GM21360 (cell line): ENCODE data around the gene SEMA6A.

ENCODE experiments used
- ATAC-seq: cut with Tn5 transposase; IDR thresholded peaks from one replicate; pipeline ENCODE4 v1.9.1; 2021; ENCODE audit warnings: mild to moderate bottlenecking, moderate library complexity; ENCODE audit not compliant: unreplicated experiment

SEMA6A gene

DNA sequence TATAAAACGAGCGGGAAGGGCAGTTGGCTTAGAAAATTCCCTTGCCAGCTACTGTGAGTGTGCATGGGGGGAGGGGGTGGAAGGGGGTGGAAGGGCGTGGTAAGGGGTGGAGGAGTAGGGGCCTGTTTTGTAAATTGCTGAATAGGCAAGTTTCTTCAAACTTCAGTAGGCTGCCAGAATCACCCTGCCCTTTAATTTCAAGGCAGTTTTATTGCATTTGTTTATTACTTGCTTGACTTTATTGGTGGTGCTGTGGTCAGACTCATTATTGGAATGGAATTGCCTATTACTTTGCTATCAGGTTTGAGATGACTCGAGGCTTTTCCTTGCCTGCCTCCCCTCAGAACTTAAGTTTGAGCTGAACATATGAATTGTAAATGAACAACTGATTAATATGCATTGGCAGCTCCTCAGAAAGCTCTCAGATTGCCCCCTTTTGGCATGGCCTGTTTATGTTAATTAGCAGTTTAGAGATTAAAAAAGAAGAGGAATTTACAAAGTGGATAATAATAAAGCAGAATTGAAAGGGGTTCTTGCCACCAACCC is 76.0 kb downstream of the SEMA6A start:
- no peak for ATAC-seq

DNA sequence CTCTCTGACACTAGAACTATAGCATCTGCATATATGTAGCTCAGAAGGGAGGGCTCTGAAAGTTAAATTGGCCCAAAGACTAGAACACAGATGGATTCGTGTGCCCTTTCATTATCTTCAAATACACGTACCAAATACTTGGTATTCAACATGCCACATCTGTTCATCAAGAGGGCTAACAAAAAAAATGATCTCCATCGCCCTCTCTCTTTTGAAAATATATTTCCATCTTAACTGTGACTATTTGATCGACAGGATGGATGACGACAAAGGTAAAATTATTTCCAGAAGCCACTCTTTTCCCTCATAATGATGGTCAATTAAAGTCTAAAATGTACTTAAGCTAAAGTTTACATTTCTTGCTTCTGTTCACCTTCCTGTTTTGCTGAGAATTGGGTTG is 77.0 kb downstream of the SEMA6A start:
- no peak for ATAC-seq

DNA sequence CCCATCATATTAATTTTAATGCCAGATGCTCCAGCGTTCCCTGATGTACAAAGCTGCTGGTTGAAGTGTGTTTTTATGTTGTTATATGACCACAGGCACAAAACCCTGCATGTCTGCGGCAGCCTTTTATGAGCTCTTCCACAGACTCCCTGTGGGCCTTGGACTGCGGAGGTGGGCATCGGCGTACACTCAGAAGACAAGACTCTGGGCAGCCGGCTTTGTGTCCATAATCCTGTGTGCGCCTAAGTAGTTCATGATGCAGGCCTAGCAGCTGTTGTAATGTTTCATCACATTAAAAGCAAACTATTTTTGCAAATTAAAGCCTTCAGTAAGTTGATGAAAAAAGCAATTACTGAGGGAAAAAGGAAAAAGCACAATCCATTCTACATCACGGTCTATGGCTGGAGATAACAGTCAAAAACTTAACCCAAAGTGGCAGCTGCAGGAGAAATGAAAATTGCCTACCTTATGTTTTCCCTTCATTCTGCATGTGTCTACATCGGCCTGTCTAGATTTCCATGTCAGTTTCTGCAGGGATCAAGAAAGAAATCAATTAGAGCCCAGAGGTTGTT is 78.8 kb downstream of the SEMA6A start:
- ATAC-seq: no peak

DNA sequence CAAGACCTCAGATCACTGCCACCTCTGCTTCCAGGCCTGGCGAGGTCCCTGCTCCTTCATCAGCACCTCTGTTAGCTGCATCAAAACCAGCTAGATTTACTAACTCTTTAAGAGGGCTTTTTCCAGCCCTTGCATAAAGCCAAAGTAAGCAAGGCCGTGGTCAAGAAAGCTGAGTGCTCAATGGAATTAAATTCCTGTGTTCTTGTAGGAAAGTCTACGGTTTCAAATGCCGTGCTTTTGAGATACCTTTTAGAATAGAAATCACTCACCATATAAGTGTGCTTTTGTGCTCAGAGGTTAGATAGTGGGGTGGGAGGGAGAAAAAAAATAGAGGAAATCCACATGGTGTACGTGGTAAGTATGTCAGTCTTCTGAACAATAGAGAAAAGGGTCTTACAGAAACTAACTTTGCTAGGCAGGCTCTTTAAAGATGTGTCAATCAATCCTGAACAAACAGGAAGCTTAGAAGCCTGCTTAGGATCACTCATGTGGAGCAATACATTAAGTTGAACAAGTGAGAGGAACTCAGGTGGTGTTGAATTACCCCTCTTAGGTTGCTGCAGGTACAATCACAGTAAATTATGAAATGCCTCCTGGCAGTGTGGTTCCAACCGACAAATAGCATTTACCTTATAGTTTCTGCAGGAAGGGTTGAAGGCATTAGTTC is 79.7 kb downstream of the SEMA6A start:
- ATAC-seq: no peak

DNA sequence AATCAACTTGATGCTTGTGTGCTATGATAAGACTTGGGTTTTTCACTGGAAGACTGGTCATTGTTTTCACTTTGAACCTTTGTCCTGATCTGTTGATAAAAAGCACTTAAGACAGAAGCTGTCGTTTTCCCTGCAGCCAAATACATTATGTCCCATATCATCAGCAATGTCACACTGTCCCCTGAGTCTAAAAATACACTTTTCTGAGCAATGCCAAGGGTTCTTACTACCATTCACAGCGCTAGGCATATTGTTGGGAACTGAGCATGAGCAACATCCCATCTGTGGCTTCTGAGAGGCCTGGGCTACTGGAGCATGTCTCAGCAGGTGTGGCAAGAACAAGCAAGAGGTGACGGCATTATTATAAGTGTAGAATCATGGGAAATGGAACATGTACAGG is 81.8 kb downstream of the SEMA6A start:
- ATAC-seq: no peak

DNA sequence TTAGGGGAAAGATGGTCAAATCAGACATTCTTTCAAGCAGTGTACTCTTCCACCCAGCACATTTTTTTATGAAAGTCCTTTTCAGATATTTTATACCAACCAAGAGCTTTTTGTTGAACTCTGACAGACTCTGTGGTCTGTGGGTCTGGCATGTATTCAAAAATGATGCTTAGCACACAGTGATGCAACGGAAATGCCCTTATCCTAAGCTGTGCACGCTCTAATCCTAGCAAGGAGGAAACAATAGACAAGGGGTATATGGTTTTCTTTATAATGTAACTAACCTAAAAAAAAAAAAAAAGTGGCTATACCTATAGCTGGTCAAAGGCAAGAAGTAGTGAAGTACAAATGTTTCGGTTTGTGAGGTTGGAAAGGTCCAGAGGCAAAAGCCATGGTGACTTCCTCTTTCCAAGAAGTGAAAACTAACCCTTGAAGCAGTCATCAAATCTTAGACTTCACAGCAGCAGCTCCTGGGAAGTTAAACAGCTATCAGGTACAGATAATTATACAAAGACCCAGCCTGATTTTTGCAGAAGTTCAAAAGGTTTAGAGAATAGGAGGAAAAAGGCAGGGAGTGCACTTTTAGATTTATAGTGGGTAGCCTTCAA is 82.5 kb downstream of the SEMA6A start:
- ATAC-seq: peak; percentile 65

DNA sequence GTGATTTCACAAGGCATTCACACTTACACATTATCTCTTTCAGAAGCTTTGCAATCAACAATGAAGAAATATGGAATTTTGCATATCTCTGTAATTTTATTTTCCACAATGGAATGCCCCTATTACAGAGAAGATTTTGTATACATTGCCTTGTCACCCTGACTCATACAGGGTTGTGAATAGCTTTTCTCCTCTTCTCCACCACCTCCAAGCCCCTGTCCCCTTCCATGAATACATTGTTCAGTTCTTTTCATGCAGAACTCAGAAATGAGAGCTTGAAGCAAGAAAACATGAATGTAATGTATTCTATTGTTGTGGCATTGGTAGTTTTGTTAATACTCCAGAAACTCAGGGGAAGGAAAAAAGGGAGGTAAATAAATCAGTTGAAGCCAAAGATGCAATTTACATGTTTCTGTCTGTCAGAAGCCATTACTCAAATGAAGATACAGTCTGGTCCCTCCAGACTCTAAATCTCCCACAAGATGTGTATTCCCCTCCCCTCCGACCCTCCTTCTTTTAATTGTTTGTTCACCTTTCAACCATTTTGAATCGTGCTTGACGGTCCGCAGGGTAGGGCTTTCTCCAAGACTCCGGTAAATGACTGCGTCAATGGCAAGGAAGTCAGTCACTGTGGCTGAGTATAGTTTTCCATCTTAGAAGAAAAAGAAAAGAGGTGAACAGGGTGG is 86.1 kb downstream of the SEMA6A start:
- ATAC-seq: no peak

DNA sequence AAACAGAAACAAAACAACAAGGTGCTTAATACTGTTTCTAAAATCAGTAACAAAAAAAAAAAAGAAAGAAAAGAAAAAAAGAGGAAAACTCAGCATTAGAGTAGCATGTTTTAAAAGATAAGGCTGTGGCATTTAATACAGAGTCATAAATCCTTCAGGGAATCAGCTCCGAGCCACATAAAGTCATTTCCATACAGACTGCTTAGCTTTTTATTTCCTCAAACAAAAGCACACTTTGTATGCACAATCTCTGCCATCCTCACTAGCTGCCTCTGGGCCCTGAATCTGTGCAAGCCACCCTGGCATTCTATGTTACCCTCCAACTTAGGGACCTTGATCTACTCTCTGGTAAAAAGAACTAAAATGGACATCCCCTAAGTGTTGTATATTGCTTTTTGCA is 87.6 kb downstream of the SEMA6A start:
- no peak for ATAC-seq

DNA sequence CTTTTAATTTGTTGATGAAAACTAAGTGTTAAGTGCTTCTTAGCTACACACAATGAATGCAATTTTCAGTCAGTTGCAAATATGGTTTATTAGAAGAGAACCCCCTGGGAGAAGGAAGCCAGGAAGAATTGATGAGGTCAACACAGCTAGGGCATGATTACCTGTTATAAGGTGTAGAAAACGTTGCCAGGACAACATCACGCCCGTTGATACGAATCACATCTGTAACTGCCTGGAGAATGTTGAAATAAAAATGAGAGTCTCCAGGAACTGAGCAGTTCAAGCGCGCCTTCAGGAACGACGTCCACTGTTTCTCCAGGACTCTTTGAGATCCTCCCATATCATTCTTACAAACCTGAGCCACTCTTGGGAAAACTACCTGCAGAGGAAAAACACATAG is 88.0 kb downstream of the SEMA6A start:
- no peak for ATAC-seq

DNA sequence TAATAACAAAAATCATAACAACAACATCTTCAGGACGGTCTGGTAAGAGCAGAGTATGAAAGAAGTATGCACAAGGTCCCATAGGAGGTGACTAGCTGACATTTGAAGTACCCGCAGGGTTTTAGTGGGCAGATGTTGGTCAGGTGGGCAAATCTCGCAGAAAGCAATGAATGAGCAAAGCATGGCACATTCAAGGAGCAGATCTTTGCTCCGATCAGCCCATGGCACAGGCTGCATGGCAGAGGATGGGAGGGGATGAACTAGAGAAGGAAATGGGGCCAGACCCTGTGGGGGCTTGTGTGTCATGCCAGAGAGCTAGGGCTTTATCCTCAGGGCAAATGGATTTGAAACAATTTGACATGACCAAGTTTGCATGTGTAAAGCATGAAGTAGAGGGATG is 90.0 kb downstream of the SEMA6A start:
- ATAC-seq: no peak

DNA sequence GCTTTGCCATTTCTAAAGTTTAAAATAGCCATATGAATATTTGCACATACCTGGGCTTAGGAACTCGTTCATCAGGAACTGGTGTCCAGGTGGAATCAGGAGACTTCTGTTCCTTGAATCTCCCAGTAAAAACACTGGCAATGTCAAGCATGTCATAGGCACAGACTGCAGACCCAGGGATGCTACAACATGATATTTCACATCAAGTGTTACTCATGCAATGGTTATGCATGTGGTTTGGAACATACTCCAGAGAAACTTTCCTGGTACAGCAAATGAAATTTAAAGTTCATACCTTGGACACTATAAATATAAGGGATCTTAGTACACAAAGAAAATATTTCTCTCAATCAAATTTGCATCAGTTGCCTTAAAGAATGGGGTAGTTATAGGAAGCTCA is 92.2 kb downstream of the SEMA6A start:
- ATAC-seq: no peak

DNA sequence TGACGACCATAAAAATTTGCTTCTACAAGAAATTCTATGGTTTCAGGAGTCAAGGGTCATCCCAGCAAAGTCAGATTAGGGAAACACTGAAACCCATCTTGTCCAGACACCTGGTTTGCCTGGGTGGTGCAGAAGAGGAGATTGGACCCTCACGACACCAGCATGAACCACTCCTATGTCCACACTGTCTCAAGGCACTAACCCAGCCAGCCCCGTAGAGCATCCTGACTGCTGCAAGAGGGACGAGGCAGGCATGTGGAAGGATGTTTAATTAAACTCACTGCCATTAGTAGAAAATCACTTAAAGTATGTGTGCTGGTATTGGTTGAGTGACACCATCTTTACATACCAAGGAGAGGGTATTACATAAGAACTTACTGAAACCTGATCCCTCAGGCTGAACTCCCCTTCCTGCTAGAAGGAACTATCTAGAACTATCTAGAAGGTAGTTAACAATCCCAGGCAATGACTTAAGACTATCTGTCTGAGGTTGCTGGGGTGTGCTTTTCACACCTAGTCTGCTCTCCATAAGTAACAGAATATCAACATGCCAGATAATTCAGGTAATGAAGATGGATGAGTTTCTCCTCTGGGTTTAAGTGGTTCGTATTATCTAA is 93.6 kb downstream of the SEMA6A start:
- ATAC-seq: no peak

DNA sequence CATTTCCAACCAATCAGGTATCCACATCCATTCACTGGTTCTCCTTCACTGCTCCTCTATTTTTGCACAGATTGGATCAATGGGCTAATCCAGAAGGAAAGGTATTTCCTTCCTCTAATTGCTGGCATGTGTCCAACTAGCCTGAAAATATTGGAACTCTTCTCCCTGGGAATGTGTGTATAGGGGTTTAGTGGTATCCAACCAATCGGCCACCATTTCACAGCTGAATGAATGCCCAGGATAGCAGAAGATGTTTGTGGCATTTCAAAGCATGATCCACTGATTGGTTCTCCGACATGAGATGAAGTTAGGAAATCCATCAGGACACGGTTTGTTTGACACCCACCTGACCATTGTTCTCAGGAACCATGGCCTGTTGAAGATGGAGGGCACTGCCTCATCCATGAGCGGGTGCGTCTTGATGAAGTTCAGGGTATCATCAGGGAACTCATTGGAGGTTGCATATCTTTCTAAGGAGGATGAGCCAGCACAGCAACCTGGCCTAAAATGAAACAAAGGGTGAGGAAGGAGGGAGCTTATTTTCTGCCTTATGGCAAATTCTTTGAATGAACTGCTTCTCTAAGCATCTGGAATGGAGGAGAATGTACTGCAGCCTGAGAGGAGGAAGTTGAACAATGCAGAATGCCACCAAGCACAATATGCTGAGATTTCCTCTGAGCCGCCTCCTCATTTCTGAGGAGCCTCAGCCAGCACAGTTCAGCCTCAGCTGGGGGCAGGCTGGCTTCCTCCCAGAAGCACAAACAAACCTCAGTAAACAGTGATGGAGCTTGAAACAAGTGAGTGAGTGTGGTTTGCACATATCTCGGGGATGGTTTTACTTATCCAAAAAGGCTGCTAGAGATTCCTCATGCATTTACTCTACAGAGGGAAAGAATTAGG is 94.6 kb downstream of the SEMA6A start:
- ATAC-seq: no peak

DNA sequence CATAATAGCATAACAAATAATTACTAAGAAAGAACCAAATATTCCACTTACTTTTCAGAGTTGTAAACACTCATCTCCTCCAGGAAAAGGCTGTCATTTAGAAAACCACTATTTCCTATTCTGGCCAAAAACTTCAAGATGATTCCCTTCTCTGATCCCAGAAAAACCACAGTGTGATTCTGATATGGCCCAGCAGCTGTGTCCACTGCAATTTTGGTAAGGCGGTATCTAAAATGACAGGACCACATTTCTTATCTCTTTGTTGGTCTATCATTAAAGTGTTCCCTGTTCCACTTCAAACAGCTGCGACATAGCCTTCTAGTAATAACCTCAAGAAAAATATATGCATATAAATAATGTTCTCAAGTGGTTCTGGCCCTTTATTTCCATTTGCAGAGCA is 96.1 kb downstream of the SEMA6A start:
- ATAC-seq: no peak

DNA sequence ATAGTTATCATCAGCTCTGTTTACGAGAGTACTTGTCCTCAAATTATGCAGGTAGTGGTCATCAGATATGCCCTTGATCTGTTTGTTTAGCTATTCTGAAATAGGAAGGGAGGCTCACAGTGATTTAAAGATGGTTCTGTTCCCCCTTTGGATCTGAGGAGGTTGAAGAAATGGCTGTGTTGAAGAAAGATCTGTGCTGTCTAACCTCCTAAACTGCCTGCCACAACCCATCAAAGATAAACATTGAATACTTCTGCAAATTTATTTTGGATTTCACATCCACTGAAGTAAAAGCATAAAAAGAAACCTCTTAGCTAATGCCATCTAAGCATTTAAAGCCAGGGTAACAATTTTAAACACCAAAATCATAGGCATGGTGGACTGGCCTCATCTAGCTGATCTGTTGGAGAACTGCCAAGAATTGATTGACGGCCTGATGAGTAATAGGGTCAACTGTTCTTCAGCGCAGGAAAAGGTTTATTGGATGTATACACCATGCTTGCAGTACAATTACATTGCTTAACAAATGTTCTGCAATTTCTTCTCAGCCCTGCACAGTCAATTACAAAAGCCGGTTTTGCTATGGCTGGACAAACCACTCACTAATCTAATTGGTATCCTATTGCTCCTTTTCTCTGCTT is 97.6 kb downstream of the SEMA6A start:
- no peak for ATAC-seq

DNA sequence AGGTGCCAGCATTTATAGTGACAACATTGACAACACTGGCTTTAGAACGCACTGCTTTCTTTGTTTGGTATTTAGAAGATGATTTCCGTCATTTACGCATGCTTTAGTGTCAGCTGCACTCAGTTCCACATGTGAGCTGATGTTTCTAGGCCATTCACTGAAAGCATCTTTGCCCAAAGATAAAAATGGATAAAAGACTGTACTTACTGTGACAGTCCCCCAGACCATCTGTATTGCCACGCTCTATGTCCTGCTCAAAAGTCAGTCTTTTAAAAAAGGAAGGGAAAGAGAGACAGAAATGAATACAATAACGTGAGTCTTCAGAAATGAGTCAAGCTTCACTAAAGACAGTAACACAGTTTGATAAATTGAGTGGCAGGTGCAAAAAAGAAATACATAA is 99.3 kb downstream of the SEMA6A start:
- peak; percentile 81 for ATAC-seq

DNA sequence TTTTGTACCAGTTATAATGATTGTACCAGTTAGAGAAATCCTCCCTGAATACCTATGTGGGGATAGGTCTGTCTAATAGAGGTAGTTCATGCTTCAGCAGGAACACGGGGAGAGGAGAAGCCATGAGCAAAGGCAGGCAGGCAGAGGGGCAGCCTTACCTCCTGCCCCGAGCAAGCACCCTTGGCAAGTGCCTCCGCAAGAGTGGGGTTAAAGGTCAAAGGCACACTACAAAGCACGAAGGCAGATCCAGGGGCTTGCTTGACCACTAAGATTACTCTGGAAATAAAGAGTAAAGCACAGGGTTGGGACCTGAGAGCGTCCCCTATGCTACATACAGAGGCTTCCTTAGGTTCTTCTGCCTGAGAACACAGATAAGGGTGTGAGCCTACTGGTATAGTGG is 100.9 kb downstream of the SEMA6A start:
- ATAC-seq: no peak

DNA sequence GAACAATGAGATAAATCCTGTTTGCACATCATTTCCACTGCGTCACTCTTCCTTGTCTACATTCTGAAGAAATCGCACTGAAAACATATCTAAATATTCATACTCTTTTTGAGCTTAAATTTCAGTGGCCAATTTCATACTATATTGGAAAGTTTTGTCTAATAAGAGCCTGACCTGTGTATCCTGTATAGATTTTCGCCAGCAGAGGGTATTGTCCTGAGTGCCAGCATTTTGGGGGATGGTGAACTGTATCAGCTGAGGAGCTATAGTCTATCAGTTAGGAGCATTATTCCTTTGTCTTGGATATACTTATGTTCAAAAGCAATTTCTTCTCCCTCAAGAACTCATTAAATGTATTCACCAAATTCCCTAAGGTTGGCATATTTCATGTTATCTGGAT is 102.3 kb downstream of the SEMA6A start:
- ATAC-seq: no peak

DNA sequence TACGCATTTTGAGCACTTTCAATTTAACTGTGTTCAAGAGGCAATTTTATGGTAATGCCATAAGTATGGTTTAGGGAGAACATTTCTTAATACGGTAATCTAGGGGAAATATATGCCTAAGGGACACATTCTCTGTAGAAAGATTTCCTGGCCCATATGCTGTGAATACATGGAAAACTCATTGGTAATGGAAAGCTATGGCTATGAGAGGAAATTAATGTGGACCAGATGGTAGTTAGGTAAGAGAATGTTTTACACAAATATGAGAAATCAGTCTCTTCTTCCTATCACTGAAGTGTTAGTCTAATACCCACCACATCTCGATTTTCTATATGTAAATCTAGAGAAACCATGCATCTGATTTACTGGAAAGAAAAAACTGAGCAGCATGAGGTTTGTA is 105.0 kb downstream of the SEMA6A start:
- ATAC-seq: no peak

DNA sequence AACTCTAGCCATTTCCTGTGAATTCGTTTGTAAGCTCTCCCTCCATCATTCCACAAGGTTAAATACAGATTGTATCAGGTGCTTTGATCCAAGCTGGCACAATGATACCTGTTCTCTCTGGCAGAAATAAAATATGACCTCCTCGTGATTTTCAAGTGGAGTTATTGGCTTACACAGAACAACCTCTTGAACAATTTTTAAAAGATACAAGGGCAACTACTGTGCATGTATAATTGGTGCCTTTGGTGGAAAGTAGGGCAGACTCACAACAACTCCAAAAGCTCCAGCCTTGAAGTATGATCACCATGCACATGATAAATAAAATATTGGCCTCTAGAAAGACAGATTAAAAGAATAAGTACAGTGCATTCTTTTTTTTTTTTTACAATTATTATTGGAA is 106.0 kb downstream of the SEMA6A start:
- no peak for ATAC-seq
